Stimulated activated naive CD8-positive, alpha-beta T cell treated with anti-CD3 and anti-CD28 coated beads, Interleukin-15, amount 100 ng/mL, for 72 hours (primary cell): ENCODE data around the gene EDC3.
"Not testable (repeated sequence)": the region's sequence is repeated elsewhere in the genome, so short reads cannot be mapped to it uniquely, and the experiment has no call there.

ENCODE experiments used
- ATAC-seq: fragments of 150-1000 bp; cut with Tn5 transposase; 2 replicates; pipeline ENCODE4 v1.10.0; 2021; ENCODE audit warnings: mild to moderate bottlenecking, moderate library complexity
- DNase-seq, 2 donors: peaks; one replicate each; pipeline ENCODE4 v3.0.0; 2021 to 2022
- H3K27ac Mint-ChIP-seq, 2 donors: one replicate each; pipeline ENCODE4 v1.8.0; 2022; ENCODE audit warnings: mild to moderate bottlenecking in 2 of 2, mixed read lengths in 2 of 2, moderate library complexity in 2 of 2
- H3K27me3 Mint-ChIP-seq: one replicate; pipeline ENCODE4 v1.8.0; 2022; ENCODE audit warnings: mixed read lengths
- H3K4me1 Mint-ChIP-seq: one replicate; pipeline ENCODE4 v1.8.0; 2022; ENCODE audit warnings: mild to moderate bottlenecking, mixed read lengths
- H3K4me3 Mint-ChIP-seq, 2 donors: one replicate each; pipeline ENCODE4 v1.8.0; 2022; ENCODE audit warnings: mild to moderate bottlenecking in 2 of 2, mixed read lengths in 2 of 2, moderate library complexity in 1 of 2
- H3K9me3 Mint-ChIP-seq, 2 donors: one replicate each; pipeline ENCODE4 v1.8.0; 2022; ENCODE audit warnings: mixed read lengths in 2 of 2

Gene EDC3

DNA sequence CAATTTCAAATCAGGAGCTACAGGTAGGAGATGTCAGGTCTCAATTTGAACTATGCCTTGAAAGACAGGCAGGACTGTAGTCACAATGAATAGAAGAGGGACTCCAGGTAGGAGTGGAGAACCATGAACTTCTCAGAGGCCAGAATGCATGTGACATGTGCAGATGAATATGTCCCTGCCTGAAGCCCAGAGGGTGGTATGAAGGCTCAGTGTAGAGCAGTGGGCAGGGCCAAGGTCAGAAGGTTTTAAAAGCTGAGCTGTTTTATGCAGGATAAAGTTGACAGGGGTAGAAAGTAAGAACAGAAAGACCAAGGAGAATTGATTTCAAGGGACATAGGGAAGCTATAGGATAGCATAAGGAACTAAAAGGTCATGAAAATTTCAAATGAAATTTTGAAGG, 49.3 kb downstream of the EDC3 start:
- Mint-ChIP-seq H3K4me1 (peaks cover 22% of the 10 kb centered on the region), H3K4me3 (no peak overlapping the region), H3K9me3 (no peaks in the 10 kb centered on the region), H3K27me3 (no peaks in the 10 kb centered on the region), H3K27ac (peak overlapping the region; percentile 6 to 9)
- ATAC-seq (no peak), DNase-seq (no peak)

DNA sequence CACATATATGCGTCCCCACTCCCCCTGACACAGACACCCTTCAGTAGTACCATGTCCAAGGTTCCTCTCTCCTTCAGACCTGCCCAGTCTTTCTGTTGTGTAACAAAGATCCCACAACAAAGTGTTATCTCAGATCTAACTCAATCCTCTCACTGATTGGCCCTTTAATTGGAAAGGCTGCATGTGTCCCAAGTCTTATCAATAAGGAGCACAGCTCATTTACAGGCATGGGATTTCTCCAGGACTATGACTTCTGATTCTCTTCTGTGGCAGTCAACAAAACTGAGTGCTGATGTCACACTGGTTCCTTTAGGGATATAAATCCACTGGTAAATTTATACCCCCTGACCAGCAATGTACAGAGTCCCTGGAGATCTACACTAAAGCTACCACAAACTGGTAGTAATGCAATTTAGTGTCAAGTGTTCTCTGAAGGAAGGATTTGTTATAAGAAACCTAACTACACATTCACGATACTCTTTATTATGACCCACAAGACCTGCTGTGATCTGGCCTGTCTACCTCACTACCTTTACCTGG, 52.1 kb downstream of the EDC3 start:
- H3K9me3 Mint-ChIP-seq = no peaks in the 10 kb centered on the region
- H3K27me3 Mint-ChIP-seq = no peaks in the 10 kb centered on the region
- ATAC-seq (no peak), DNase-seq (no peak)
- peaks cover 33% of the 10 kb centered on the region for H3K4me1 Mint-ChIP-seq
- H3K4me3 Mint-ChIP-seq = no peak overlapping the region
- peak overlapping the region in 1 of 2 donors; percentile 43 for H3K27ac Mint-ChIP-seq

DNA sequence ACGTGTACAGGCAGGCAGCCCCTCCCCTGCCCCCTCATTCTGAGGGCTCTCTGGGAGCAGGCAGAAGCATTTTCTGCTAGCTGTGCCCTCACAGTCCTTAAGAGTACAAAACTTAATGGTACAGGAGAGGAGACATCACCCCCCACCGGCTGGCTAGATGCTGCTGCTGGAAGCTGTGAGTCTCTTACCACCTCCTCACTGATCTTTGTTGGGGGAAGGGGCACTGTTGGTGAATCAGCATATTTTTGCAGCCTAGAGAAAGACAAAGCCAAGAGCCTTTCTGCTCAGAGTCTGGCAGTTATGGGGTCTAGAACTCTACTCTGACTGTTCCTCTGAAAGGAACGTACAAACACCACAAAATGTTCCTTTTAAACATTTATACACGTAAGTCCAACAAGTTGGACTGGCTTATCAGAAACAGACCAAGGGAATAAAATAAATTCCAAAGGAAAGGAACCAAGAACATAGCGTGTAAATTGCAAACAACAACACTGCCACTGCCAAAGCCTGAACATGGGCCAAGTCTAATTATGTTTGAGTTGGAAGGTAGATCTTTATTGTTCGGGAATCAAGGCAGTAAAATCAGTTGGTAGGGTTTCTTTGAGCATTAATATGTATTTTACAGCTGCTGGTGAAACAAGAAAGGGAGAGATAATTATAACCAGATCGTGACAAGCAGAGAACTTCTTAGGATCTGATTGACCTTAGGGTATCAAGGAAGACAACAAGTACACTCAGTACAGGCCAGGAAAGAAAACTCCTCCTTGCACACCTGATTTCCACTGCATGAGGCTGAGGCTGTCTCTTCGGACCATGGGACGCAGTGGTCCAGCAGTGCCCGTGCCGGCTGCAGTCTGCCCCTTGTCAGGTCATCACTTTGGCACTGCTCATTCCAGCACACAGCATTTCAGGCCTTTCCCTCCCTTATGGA, 52.8 kb downstream of the EDC3 start:
- DNase-seq (no peak), ATAC-seq (no peak)
- H3K27me3 Mint-ChIP-seq = no peaks in the 10 kb centered on the region
- no peak overlapping the region for H3K4me3 Mint-ChIP-seq
- H3K9me3 Mint-ChIP-seq = no peaks in the 10 kb centered on the region
- peak overlapping the region in 1 of 2 donors; percentile 15 for H3K27ac Mint-ChIP-seq
- H3K4me1 Mint-ChIP-seq = peaks cover 33% of the 10 kb centered on the region

DNA sequence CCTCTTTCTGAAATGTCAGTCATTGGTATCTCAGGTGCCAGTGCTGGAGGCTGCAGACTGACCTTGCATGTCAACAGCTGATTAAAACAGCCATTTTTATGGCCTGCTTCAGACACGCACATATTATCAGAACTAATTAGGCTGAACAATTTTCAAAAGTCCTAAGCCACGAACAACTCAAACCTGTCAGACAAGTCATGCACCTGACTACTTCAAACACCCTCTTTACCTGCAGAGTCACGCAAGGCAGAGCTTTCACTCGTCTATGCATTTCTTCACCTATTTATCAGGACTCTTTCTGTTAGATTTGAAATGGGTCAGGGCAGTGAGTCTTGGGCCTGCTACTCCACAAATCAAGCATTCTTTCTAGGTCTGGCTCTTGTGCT, 53.5 kb downstream of the EDC3 start:
- H3K9me3 Mint-ChIP-seq = no peaks in the 10 kb centered on the region
- H3K4me1 Mint-ChIP-seq = peaks cover 33% of the 10 kb centered on the region
- DNase-seq (no peak), ATAC-seq (no peak)
- no peak overlapping the region for H3K27ac Mint-ChIP-seq
- no peak overlapping the region for H3K4me3 Mint-ChIP-seq
- H3K27me3 Mint-ChIP-seq = no peaks in the 10 kb centered on the region

DNA sequence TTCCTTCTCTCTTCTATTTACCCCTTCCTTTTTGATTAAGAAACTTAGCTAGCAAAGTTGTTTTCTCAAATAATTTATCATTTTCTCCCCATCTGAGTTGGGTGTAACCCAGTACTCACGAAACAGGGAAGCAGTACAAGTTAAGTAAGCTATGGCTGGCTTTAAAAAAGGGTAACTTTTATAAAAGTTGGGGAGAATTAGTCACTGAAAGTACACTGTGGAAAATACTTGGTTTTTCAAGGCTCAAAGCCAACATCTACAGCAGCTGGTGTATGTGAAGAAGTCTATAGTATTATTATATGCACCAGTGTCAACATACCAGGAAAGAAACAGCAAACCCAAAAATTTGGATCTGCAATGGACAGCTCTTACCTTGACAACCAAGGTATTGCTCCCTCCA, 54.7 kb downstream of the EDC3 start:
- ATAC-seq = no peak
- Mint-ChIP-seq H3K27ac (peak overlapping the region; percentile 37 to 89), H3K9me3 (no peaks in the 10 kb centered on the region), H3K4me1 (peaks cover 33% of the 10 kb centered on the region), H3K4me3 (no peak overlapping the region), H3K27me3 (no peaks in the 10 kb centered on the region)
- DNase-seq = no peak

DNA sequence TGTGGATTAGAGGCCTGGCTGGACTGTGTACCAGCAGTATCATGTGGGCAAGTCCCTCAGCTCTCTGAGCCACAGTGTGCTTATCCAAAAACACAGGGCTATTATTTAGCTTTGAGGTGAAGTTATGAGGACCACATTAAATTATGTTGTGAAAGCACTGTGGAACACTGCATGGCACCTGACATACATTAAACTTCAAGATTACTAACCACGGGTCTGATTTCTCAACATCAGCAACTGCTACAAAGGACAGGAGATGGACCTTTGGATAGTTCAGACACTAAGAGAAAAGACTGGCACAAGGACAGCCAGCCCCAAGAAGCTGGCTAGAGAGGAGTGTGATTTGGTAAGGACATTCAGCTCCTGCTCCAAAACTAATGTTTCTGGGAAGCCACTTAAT, 58.8 kb downstream of the EDC3 start:
- ATAC-seq = no peak
- Mint-ChIP-seq H3K4me3 (no peak overlapping the region), H3K27me3 (no peaks in the 10 kb centered on the region), H3K27ac (peak overlapping the region in 1 of 2 donors; percentile 8), H3K9me3 (no peaks in the 10 kb centered on the region), H3K4me1 (peaks cover 19% of the 10 kb centered on the region)
- no peak for DNase-seq

DNA sequence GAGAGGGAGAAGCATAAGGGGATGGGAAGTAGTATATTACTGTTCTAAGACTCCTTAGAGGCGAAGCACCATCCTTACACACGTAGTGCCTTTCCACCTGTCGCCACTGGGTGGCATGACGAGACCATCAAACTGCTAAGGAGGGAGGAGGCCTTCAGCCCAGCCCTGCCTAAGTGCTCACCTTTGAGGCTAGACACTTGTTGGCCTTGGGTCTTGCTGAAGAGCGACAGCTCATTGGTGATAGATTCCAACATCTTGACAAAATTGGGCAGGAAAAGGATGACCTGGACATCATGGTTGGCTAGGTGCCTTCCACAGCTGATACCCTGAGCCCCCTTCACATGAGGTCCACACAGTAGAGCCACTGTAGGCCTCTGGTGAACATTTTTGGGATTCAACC, 60.6 kb downstream of the EDC3 start:
- Mint-ChIP-seq H3K9me3 (no peaks in the 10 kb centered on the region), H3K27ac (no peak overlapping the region), H3K27me3 (no peaks in the 10 kb centered on the region), H3K4me3 (no peak overlapping the region), H3K4me1 (peaks cover 6% of the 10 kb centered on the region)
- ATAC-seq (peak; percentile 89), DNase-seq (peak; percentile 75 to 77)

DNA sequence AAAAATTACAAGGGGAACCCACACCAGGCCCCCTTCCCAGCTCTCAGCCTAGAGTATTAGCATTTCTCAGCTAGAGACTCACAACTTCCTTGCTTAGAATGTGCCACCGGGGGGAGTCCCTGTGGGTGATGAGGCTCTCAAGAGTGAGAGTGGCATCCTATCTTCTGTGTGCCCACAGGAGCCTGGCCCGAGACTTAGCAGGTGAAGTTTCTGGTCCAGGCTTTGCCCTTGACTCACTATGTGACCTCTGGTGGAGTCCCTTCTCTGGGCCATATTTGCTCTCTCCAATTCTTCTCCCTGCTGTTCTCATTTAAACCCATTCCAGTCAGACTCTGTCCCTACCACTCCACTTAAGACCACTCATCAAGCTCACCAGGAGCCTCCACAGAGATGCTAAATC, 62.0 kb downstream of the EDC3 start:
- H3K27ac Mint-ChIP-seq = no peak overlapping the region
- ATAC-seq = no peak

DNA sequence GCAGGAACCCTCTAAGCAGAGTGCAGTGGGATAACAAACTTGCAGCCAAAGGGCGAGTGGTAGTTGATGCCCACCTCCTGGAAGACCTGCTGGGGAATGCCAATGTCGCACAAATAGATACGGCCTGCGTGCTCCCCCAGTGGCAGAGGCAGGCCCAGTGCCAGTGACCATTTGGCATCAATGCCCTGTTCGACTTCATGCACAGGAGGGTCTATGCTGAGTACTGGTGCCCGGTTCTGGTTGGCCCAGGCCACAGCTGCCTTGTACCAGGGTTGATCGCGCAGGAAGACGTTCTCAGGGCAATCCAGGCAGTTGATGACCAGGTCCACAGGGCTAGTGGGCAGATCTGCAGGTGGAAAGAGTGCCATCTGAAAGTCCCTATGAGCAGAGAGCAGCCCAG, 63.2 kb downstream of the EDC3 start:
- no peak for DNase-seq
- Mint-ChIP-seq H3K27ac (no peak overlapping the region), H3K4me1 (peaks cover 22% of the 10 kb centered on the region)

More for the DNA sequence above, 62.0 kb downstream of the EDC3 start:
- peaks cover 10% of the 10 kb centered on the region for H3K4me1 Mint-ChIP-seq
- no peaks in the 10 kb centered on the region for H3K27me3 Mint-ChIP-seq
- H3K9me3 Mint-ChIP-seq = no peaks in the 10 kb centered on the region
- no peak overlapping the region for H3K4me3 Mint-ChIP-seq
- DNase-seq = no peak

DNA sequence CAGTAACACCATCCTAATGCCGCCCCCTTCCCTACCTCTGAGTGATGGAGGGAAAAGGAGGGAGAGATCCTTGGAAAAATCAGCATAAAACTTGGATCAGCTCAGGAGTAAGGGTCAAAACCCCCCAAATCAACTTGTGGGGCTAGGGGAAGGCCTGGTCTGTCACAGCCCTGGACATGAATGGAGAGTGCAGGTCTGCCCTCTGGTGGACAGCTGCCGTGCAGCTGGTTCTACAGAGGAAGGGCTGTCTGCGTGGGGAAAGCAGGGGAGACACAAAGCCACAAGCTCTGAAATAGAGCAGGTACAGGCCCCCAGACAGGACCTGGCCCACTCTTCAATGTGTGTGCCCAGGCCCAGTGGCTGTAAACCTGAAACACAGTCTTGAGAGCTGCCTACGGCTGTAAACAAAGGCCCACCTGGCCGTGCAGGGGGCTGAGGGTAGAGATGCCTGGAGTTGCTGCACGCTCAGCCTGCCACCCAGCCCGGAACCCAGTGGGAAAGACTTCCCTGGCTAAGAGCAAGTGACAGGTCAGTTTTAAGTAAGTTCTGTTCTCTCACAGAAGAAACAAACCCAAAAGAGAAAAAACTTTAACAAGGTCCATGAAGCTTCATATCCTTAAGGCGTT, 63.8 kb downstream of the EDC3 start:
- peak overlapping the region in 1 of 2 donors; percentile 51 for H3K27ac Mint-ChIP-seq
- H3K27me3 Mint-ChIP-seq = no peaks in the 10 kb centered on the region
- peaks cover 27% of the 10 kb centered on the region for H3K4me1 Mint-ChIP-seq
- ATAC-seq (peak; percentile 65), DNase-seq (peak; percentile 54 to 63)
- H3K4me3 Mint-ChIP-seq = no peak overlapping the region
- no peaks in the 10 kb centered on the region for H3K9me3 Mint-ChIP-seq

More for the DNA sequence above, 63.2 kb downstream of the EDC3 start:
- H3K4me3 Mint-ChIP-seq = no peak overlapping the region
- no peaks in the 10 kb centered on the region for H3K9me3 Mint-ChIP-seq
- no peak for ATAC-seq
- H3K27me3 Mint-ChIP-seq = no peaks in the 10 kb centered on the region

DNA sequence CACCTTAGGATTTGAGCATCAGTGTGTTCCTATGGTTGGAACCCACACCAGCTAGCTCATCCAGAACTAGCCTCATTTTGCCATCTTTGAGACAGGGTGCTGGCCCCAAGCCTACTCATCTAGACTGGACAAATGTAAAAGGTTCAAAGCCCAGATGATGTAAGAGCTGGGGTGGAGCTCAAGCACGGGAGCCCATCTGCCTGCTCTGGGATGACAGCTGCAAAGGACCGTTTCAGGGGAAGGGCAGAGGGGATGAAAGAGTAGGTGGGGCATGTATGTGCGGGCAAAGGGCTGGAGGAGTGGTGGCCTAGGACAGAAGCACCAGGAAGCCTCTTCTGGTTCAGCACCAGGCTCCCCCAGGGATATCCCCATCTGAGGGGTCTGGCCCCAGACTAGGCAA, 64.4 kb downstream of the EDC3 start:
- H3K4me1 Mint-ChIP-seq = peaks cover 34% of the 10 kb centered on the region

DNA sequence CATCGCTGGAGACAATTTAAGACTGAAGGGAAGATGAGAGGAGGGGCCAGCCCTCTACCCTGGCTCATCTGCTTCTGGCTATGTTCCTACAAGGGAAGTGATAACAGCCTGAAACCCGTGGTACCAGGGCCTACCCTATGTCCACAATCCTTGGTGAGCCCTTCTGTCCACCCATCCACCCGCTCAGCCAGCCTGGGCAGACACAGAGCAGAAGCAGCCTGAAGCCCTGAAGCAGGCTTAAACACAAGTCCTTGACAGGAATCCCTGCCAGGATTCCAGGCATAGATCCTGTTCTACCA, 64.8 kb downstream of the EDC3 start:
- Mint-ChIP-seq H3K27me3 (no peaks in the 10 kb centered on the region), H3K27ac (peak overlapping the region in 1 of 2 donors; percentile 87), H3K9me3 (no peaks in the 10 kb centered on the region), H3K4me3 (no peak overlapping the region), H3K4me1 (peaks cover 38% of the 10 kb centered on the region)
- no peak for DNase-seq
- no peak for ATAC-seq

More for the DNA sequence above, 64.4 kb downstream of the EDC3 start:
- peak overlapping the region in 1 of 2 donors; percentile 28 for H3K27ac Mint-ChIP-seq
- ATAC-seq (no peak), DNase-seq (no peak)
- H3K27me3 Mint-ChIP-seq = no peaks in the 10 kb centered on the region
- no peak overlapping the region for H3K4me3 Mint-ChIP-seq
- no peaks in the 10 kb centered on the region for H3K9me3 Mint-ChIP-seq

DNA sequence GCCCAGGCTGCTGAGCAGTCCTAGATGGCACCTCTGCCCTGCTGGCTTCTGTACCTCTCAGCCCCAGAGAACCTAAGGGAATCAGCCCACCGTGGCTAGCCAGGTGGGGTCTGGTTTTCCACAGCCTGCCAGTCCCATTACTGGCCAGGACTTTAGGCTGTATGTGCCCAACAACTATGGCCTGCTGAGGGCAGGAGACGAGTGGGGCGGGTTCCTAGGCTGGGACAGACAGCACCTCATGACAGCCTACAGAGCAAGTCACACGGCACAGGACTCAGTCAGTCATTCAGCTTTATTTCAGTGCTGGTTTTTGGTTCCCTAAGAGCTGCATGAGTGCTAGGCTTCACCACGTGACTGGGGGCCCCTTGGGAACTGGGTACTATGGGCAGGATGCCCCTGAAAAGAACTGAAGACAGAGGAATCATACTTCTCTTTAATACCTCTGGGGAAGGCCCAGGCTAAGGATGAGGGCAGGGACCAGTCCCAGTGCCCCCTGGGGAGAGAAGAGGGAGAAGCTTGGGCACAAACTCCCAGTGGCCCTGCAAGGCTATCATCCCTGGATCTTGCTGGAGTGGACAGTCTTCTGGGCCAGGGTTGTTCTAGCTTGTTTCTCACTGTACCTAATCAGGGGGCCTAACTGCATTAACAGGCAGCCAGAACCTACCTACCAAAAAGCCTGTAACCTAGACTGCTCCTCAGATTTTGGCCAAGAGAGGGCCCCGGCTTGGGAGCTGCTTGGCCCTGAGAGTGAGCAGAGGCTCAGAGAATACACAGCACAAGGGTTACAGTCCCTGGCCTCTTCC, 65.3 kb downstream of the EDC3 start:
- no peak for ATAC-seq

DNA sequence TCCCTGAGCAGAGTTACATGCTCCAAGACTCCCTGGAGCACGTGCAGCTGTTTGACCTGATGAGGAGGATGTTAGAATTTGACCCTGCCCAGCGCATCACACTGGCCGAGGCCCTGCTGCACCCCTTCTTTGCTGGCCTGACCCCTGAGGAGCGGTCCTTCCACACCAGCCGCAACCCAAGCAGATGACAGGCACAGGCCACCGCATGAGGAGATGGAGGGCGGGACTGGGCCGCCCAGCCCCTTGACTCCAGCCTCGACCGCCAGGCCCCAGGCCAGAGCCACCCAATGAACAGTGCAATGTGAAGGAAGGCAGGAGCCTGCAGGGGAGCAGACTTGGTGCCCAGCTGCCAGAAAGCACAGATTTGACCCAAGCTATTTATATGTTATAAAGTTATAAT, 66.1 kb downstream of the EDC3 start:
- H3K27ac Mint-ChIP-seq, H3K9me3 Mint-ChIP-seq: not testable (repeated sequence)

More for the DNA sequence above, 65.3 kb downstream of the EDC3 start:
- Mint-ChIP-seq H3K4me1 (peaks cover 43% of the 10 kb centered on the region), H3K27ac (peak overlapping the region; percentile 87), H3K9me3 (no peaks in the 10 kb centered on the region), H3K27me3 (no peaks in the 10 kb centered on the region), H3K4me3 (no peak overlapping the region)
- no peak for DNase-seq

DNA sequence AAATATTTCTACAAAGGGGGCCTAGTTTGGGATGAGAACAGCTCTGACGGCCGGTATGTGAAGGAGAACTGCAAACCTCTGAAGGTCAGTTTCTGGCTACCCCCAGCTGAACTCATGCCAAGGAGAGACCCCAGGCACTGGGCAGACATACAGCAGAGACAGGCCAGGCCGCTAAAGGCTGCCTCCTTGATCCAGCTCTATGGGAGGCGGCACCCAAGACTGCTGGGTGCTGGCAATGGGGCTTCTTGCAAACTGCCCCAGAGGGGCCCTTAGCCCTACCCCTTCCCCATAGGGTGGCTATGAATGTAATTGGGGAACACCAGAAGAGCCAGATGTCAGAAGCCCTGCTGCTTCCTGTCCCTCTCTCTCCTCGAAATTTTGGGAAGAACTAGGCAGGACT, 66.9 kb downstream of the EDC3 start:
- Mint-ChIP-seq H3K9me3 (no peaks in the 10 kb centered on the region), H3K4me3 (no peak overlapping the region), H3K27me3 (no peaks in the 10 kb centered on the region), H3K27ac (peak overlapping the region in 1 of 2 donors; percentile 93), H3K4me1 (peaks cover 58% of the 10 kb centered on the region)
- no peak for DNase-seq
- no peak for ATAC-seq

More for the DNA sequence above, 66.1 kb downstream of the EDC3 start:
- H3K27me3 Mint-ChIP-seq, H3K4me3 Mint-ChIP-seq, ATAC-seq, DNase-seq: not testable (repeated sequence)
- H3K4me1 Mint-ChIP-seq = peaks cover 51% of the 10 kb centered on the region
